Mononuclear cell (primary cell): ENCODE data around the gene NOS3. TPM values are rescaled to one million over a fixed set of nuclear protein-coding genes. Genes with fewer than 3 reads are reported as not detected.
"Not testable (repeated sequence)": the region's sequence is repeated elsewhere in the genome, so short reads cannot be mapped to it uniquely, and the experiment has no call there.

Experiments
- H3K27me3 ChIP-seq: 2 replicates; pipeline ENCODE4 v1.6.0; 2011; ENCODE audit warnings: low read length, control low read depth; ENCODE audit not compliant: insufficient read depth
- H3K4me1 ChIP-seq: 2 replicates; pipeline ENCODE4 v1.5.1; 2011; ENCODE audit warnings: mild to moderate bottlenecking, low read length, control low read depth; ENCODE audit not compliant: insufficient read depth
- H3K4me3 ChIP-seq: 2 replicates; pipeline ENCODE4 v1.5.1; 2011; ENCODE audit warnings: mild to moderate bottlenecking, low read length, moderate library complexity
- H3K9me3 ChIP-seq: 2 replicates; pipeline ENCODE4 v1.5.1; 2011; ENCODE audit warnings: low read depth, mild to moderate bottlenecking, control low read depth, low read length
- total RNA-seq: library from RNA; depleted of rRNA; stranded (reverse); fragments of >200 nt; gene quantifications from one replicate; pipeline ENCODE4 v1.2.3, GENCODE V29; 2012

The NOS3 gene
- total RNA-seq, 1 donor = 2.1 TPM

DNA sequence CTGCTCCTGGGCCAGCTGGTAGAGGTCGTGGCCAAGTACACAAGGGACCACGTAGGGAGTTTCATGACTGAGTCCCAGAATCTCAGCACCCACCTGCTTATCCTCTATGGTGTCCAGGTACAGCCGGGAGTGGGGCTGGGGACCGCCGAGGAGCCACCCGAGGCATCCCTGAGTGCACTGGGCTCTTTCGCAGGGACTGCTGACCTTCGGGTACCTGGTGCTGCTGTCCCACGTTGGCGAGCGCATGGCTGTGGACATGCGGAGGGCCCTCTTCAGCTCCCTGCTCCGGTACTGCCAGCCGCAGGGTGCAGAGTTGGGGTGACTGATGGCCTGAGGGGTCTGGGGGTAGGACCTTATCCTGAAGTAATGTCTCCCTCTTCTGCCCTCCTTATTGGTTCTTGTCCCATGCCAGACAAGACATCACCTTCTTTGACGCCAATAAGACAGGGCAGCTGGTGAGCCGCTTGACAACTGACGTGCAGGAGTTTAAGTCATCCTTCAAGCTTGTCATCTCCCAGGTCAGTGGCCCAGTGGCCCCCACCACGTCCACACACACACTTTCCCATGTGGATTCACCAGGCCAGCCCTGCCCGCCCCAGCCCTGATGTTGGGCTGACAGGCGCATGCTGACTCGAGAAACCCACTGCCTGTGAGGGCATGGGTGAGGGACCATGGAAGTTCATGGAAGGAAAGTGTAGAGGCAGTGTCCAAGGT, 43.7 kb downstream of the NOS3 start:
- Histone ChIP-seq H3K9me3 (no peaks in the 10 kb centered on the region), H3K4me3 (no peak overlapping the region), H3K4me1 (peaks cover 12% of the 10 kb centered on the region), H3K27me3 (no peaks in the 10 kb centered on the region)

DNA sequence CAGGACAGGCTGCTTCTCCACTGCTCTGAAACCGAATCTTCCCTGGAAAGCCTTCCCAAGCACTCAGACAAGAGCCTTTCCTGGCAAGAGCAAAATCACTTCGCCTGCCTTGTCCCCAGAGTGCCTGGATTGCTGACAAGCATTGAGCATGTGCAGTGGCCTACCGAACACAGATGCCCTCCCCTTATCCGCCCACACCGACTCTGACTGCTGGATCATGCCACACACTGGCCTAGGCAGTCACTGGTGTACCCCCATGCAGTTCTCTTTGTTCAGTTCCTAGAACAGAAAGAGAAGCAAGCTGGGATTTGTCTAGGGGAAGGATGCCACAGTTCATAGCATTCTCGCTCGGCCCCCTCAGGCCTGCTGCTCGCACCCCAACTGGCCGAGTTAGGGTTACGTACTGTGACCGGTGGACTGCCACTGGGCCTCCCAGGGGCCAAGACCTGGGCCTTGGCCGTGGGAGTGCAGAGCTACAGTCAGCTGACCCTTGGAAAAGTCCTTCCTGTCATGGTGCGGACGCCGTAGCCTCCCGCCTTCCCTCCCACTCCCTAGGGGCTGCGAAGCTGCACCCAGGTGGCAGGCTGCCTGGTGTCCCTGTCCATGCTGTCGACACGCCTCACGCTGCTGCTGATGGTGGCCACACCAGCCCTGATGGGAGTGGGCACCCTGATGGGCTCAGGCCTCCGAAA, 44.4 kb downstream of the NOS3 start:
- Histone ChIP-seq H3K27me3 (no peaks in the 10 kb centered on the region), H3K4me3 (no peak overlapping the region), H3K9me3 (no peaks in the 10 kb centered on the region), H3K4me1 (peaks cover 9% of the 10 kb centered on the region)

GRCh38 chr7:151035902-151036301, 45.1 kb downstream of the NOS3 start:
- no peak overlapping the region for H3K4me3 ChIP-seq
- peaks cover 9% of the 10 kb centered on the region for H3K4me1 ChIP-seq
- H3K27me3 ChIP-seq = no peaks in the 10 kb centered on the region
- no peaks in the 10 kb centered on the region for H3K9me3 ChIP-seq

DNA sequence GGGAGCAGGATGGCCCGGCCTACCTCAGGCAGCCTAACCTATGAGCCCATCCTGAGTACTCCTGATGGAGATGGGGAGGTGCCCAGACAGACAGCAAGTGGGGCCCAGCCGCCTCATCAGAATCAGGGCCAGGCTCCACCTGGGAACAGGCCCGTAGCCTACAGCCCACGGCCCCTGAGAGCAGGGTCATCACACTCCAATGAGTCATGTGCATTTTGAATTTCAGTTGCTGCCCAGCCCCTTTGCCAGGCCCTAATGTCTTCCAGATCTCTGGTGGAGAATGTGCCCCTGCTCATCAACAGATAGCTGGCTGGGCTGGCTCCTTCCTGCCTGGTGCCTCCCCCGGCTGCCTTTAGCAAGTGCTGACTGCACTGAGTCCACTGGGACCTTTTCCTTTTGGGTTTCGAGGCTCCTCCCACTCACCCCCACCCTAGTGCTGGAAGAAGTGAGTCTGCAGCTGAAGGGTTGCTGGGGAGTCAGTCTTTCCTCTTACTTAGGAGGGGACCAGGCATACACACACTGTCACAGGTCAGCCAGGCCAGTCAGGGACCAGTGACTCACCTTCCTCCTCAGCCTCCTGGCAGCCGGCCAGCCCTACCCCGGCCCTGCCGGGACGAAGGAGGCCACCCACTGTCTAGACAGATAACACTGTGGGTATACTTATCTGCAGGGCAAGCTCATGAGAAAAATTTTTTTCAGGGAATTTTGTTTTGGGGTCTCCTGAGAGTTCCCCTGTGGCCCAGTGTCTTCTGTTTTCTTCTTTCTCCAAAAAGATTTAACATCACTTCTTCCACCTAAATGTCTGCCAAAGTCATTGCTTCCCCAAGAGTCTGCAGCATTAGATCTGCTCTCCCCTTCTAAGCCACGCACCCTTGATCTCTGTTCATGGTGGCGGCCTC, 48.4 kb downstream of the NOS3 start:
- H3K4me1 ChIP-seq = peaks cover 9% of the 10 kb centered on the region
- H3K27me3 ChIP-seq = no peaks in the 10 kb centered on the region
- no peaks in the 10 kb centered on the region for H3K9me3 ChIP-seq
- no peak overlapping the region for H3K4me3 ChIP-seq

- H3K9me3 ChIP-seq = no peaks in the 10 kb centered on the region
- H3K4me3 ChIP-seq = no peak overlapping the region
- no peaks in the 10 kb centered on the region for H3K27me3 ChIP-seq
- H3K4me1 ChIP-seq = peaks cover 9% of the 10 kb centered on the region
Measured at GRCh38 chr7:151039850-151040548, 49.2 kb downstream of the NOS3 start.

DNA sequence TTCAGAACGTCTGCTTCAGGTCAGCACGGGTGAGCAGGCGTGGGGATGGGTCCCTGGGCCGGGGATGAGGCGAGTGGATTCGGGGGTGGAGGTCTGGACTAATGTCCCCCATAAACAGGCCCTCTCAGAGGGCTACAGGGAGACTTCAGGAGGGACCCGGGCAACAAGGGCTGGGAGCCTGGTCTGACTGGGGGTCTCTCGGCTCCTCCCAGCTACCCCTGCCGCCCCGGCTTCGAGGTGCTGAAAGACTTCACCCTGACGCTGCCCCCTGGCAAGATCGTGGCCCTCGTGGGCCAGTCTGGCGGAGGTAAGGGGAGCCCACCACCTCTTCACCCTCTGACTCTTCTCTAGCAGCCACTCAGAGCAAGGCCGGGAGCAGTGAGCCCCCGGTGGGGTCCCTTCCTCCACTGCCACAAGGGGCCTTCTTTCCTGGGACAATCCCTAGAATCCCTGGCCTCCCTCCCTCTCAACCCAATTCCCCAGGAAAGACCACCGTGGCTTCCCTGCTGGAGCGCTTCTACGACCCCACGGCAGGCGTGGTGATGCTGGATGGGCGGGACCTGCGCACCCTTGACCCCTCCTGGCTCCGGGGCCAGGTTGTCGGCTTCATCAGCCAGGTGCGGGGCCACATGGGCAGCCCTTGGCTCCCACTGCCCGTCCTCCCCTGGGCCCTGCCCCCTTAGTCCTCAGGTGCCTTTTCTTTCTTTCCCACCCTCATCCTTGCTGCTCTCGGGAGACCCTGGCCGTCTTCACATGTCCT, 50.0 kb downstream of the NOS3 start:
- Histone ChIP-seq H3K4me3 (no peak overlapping the region), H3K9me3 (no peaks in the 10 kb centered on the region), H3K27me3 (no peaks in the 10 kb centered on the region), H3K4me1 (peaks cover 9% of the 10 kb centered on the region)

GRCh38 chr7:151043449-151043848, 52.6 kb downstream of the NOS3 start:
- not testable (repeated sequence) for H3K27me3 ChIP-seq, H3K4me3 ChIP-seq, H3K9me3 ChIP-seq, H3K4me1 ChIP-seq

GRCh38 chr7:151043959-151044358, 53.1 kb downstream of the NOS3 start:
- Histone ChIP-seq H3K4me3 (no peak overlapping the region), H3K27me3 (no peaks in the 10 kb centered on the region), H3K9me3 (no peaks in the 10 kb centered on the region)

DNA sequence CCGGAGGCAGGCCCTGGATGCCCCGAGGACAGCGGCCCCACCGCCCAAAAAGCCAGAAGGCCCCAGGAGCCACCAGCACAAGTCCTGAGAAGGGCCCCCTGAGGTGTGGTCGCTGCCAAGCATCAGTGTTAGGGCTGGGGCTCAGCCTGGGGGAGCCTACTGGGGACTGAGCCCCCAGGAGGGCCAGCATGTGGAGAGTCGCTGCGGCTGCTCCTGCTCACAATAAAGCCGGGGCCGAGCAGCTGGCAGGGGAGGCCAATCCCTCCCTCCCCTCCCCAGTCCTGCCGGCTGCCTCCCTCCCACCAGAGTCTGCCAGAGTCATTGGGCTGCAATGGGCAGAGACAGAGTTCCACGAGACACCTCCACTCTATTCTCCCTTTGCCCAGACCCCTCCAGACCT, 54.4 kb downstream of the NOS3 start:
- no peak overlapping the region for H3K4me3 ChIP-seq
- H3K9me3 ChIP-seq = no peaks in the 10 kb centered on the region
- no peaks in the 10 kb centered on the region for H3K27me3 ChIP-seq
- H3K4me1 ChIP-seq = no peaks in the 10 kb centered on the region

More at GRCh38 chr7:151043959-151044358, 53.1 kb downstream of the NOS3 start:
- H3K4me1 ChIP-seq = peaks cover 6% of the 10 kb centered on the region

- Histone ChIP-seq H3K27me3 (no peaks in the 10 kb centered on the region), H3K4me1 (peaks cover 2% of the 10 kb centered on the region), H3K4me3 (no peak overlapping the region), H3K9me3 (no peaks in the 10 kb centered on the region)
Measured at GRCh38 chr7:151045967-151046366, 55.1 kb downstream of the NOS3 start.

DNA sequence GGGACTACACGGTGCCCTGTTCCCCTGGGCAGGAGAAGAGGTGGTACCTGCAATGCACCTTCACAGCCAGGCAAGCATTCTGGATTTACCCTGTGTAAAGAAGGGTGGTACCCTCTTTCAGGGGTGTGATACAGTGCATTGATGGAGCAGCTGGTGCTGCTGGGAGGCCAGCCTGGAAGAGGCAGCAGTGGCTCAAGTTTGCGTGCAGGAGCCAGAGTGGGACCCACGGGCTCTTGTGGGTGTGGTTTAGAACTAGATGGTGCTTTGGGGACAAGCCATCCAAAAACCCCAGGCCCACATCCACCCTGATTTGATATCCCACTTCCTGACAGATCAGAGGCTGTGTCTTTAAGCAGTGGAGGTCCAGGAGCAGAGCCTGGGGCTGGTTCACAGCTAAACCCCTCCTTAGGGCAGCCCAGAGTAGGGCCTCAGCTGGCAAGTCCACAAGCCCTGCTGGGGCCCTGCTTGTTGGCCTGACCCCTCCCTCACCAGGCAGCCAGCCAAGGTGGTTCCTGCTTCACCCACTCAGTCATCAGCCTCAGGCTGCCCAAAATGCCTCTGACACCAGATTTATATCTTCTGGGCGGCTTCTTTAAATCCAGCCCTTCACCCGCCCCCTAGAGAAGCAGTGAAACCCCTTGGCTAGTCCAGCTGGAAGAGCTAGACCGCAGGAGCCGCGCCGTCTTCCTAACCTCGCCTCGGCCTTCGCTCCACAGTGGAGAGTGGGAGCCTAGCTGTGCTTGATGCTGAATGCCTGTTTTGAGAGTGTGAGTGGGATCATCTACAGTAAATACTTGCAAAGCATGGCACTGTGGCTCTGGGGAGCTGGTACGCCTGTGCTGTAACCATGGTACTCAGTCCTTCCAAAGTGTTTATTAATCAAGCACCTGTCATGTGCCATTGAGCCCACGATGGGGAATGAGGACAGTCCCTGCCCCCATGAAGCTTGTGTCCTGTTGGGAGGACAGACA, 56.1 kb downstream of the NOS3 start:
- no peak overlapping the region for H3K4me3 ChIP-seq
- H3K27me3 ChIP-seq = no peaks in the 10 kb centered on the region
- H3K9me3 ChIP-seq = no peaks in the 10 kb centered on the region
- peaks cover 5% of the 10 kb centered on the region for H3K4me1 ChIP-seq

DNA sequence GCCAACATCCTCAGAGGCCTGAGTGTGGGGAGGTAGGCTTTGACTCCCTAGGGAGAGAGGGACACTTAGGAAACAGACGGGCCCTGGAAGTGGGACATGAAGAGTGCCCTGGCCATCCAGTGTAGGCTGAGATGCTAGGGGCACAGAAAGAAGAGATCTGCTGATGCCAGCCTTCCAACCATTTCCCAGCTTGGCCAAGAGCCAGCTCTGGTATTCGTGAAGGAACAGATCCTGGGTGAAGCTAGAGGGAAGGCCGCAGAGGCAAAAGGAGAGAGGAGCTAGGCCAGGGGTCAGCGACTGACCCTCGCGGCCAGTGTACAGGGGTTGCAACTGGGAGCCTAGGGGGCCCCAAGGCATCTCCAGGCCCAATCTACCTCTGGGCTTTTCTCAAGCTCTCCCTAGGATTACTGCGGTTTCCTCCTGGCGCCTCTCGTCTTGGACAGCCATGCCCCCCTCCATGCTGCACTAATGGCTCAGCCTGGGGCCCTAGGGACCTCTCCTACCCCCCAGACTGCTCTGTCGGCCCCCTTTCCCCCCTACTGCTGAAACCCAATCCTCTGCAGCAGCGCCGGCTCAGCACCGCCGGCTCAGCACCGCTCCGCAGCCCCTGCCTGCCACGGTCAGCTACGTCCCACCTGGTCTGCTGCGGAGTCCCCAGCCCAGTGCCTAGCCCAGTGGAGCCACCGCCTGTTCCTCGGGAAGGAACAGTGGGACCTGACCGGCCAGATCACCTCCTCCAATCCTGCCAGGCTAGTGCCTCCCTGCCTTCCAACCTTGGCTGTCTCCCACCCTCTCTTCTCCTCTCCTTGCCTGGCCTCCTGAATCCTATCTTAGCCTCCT, 57.4 kb downstream of the NOS3 start, which contains the start of gene ASIC3:
Gene ASIC3, plus strand, starts transcription at position 556 of the 840 bp plus-strand sequence. CDS start 355 bp downstream, outside the sequence.
- peaks cover 10% of the 10 kb centered on the region for H3K4me1 ChIP-seq

More for the DNA sequence above, 57.4 kb downstream of the NOS3 start, which contains the start of gene ASIC3:
- Histone ChIP-seq H3K27me3 (no peaks in the 10 kb centered on the region), H3K4me3 (no peak within 1 kb of the TSS), H3K9me3 (no peaks in the 10 kb centered on the region)
